GM21786 (cell line): ENCODE measurements around the gene GATB.

Experiments used
- ATAC-seq: cut with Tn5 transposase; IDR thresholded peaks from one replicate; pipeline ENCODE4 v1.9.1; 2021; ENCODE audit not compliant: unreplicated experiment

GATB gene

GRCh38 chr4:151676301-151676700 lies 84.5 kb downstream of the GATB start:
- no peak for ATAC-seq

DNA sequence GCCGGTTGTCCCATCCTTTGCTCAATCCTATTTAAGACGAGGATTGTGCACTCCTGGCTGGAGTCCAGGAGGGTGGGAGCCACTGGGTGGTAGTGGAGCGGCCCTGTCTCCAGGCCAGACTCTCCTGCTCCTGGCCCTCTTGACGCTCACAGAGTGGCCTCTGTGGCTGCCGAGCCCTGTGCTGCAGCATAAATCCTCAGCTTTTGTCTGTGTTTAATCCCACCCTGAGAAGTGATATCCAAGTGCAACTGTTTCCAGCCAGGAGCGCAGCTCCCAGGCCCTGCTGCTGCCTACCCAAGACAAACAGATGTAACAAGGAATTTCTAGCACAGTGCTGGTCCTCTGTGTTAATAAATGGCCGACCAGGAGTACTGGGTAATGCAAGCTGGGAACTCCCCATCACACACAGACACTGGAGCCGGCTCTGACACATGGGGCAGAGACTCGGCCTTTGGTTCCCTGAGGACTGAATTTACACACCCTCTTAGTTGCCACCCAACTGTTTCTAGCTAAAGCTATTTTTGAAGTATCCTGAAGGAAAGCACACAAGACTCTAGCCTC lies 85.3 kb downstream of the GATB start:
- ATAC-seq, result no peak

DNA sequence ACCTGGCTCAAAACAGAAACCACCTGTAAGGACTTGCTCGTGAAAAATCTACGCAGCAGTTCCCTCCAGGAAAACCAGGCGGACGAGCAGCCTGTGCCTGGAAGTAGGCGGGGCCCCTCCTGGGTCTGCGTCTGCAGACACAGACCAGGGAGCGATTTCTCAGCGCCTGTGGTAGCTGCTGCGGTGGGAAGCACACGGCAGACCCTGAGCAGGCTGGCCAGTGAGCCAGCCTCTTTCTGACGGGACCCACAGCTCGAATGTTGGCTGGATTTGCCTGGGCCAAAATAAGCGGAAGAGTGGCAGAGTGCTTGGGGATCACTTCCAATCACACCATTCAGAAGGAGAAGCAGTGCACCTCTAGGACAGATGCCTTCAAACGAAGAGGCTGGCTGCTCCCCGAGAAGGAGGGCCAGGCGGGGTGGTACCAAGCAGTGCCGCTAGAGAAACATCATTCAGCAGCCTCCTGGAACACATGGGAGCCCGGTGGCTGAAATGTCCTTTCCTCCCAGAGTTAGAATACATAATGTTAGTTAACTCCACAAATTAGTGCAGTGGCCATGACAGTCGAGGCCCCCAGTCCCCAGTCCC lies 85.9 kb downstream of the GATB start:
- no peak for ATAC-seq

- no peak for ATAC-seq
Observed at GRCh38 chr4:151673908-151674520, 86.8 kb downstream of the GATB start.

DNA sequence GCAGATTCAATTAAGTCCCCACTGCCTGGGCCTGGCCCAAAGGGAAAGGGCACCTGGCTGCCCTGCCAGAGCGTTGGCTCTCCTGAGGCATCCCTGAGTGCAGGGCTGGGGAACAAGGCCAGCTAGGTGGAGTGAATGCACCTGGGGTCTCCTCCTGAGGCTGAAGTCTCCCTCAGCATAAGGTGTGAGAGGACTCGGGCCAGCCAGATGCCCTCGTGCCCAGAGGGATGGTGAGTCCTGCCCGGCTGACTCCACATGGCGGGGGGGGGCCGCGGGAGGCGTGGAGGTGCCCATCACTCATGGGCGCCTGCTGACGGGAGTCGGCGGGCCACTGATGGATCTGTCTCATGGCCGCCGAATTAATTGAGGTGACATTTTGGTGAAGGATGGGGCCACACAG lies 87.8 kb downstream of the GATB start:
- no peak for ATAC-seq

DNA sequence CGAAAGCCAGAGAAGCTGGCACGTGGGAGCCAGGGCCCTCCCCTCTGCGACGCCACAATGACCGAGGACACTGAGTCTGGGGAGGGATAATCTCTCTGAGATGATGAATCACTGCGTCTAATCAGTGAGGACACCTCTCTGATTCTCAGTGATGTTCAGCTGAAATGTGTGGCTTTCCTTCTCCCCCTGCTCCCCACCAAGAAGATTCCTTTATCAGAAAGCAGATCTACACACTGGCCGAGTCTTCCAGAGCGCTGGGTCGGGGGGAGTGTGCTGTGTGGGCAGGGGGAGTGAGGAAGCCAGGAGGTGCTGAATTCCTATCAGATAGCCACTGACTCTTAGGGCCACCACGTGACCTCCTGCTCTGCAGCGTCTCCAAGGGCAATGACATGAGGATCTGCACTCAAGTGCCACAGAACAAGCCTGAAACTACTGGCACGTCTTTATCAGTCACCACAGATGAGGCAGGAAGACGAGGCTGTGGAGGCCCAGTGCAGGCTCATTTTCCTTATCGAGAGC lies 89.2 kb downstream of the GATB start:
- ATAC-seq, result no peak

DNA sequence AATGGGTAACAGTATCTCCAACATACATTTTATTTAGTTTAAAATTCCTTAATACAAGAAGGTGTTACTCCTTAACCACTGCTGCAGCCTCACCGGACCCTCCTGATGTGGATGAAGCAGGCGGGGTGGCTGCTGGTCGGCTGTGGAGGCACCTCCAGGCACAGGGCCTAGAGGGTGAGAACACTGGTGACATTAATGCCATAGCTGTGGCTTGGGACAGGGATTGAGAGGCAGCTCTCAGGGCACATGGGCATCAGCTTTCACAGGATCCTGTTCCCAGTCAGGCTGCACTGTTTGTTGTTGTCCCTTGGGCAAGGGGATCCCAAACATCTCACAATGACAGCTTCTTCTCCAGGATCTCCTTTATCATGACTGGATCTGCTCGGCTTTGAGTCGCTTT lies 90.0 kb downstream of the GATB start:
- ATAC-seq, result no peak

DNA sequence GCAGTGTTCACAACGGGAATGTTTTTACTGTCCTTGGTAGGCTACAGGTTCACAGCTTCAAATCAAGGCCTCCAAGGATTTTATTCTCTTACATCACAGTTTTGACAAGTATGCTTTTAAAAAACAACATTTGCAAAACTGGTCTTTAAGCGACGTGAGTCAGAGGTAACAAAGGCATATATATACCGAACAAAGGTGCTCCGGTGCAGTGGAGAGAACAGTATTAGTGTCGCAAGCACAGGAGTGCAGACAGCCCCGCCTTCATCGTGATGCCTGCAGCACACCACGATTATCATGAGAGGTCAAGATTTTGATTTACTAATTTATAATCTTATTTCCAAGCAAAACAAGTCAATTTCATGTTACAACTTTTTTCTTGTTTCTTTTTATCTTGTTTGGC lies 90.8 kb downstream of the GATB start:
- ATAC-seq, result no peak

GRCh38 chr4:151668689-151669402 lies 92.0 kb downstream of the GATB start:
- no peak for ATAC-seq

- no peak for ATAC-seq
Observed at GRCh38 chr4:151667666-151668065, 93.1 kb downstream of the GATB start.

DNA sequence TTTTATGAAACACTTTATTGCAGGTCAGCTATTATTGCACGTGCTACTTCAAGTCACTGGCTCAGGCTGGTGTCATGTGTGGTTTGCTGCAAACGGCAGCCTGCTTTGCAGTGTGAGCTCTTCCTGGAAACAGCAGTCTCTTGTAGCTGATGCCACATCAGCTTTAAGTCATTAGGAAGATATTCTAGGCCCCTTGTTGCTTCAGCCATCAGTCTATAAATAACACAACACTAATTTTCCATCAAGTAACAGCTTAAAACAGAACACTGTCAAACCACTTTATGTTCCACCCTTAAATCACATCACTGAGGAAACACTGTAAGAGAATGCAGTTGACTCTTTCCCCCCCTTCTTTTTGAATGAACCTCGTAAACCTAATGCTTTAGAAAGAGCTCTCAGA lies 93.8 kb downstream of the GATB start:
- no peak for ATAC-seq

GRCh38 chr4:151666501-151666900 lies 94.3 kb downstream of the GATB start:
- ATAC-seq, result no peak

DNA sequence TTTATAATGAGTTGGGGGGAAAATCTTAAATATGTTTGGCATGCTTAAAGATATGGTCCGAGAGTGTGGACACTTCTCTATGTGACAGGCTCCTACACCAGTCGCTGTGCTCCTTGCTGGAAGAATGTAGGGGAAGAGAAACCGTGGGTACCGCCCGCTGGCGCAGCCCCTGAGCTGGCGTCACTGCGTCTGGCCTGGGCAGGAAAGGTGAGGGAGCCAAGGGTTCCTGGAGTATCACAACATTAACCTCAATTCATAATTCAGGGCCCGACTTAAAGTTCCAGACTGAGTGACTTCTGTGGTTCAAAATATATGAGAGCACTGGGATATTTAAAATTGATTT lies 95.1 kb downstream of the GATB start:
- ATAC-seq, result no peak

- ATAC-seq, result no peak
Observed at GRCh38 chr4:151665022-151665784, 95.6 kb downstream of the GATB start.

DNA sequence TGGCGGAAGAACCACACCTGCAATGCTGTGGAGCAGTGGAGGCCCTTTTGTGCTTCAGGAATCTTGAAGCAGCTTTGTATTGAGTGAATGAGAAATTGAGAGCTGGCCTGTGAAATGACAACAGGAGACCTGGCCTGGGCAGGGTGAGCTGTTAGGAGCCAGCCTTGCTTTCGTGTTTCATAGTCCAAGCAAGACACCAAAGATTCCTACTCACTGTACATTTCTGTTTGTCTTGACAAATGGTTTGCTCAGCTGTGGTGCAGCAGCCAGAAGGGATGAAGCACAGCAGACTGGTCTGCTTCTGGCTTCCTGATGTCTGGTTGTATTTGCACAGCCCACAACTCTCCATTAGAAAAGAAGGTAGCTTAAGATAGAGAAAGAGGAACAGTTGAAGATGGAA lies 96.5 kb downstream of the GATB start:
- no peak for ATAC-seq

- no peak for ATAC-seq
Observed at GRCh38 chr4:151663109-151663508, 97.7 kb downstream of the GATB start.

GRCh38 chr4:151661873-151662272 lies 98.9 kb downstream of the GATB start:
- ATAC-seq, result no peak

GRCh38 chr4:151660676-151661075 lies 100.1 kb downstream of the GATB start:
- no peak for ATAC-seq

GRCh38 chr4:151659601-151660364 lies 101.0 kb downstream of the GATB start:
- ATAC-seq, result no peak

GRCh38 chr4:151658959-151659600 lies 101.7 kb downstream of the GATB start:
- ATAC-seq, result no peak
